WERI-Rb-1 (cell line): ENCODE measurements around the gene NGFR.

Experiments used
- DNase-seq: peaks from one replicate; pipeline ENCODE4 v3.0.0-alpha.2; 2020
- H3K27ac ChIP-seq: fragments of 250-450 bp; sonication (Bioruptor Pico); 2 replicates; pipeline ENCODE4 v1.5.1; 2020; ENCODE audit warnings: mild to moderate bottlenecking, moderate library complexity
- H3K27me3 ChIP-seq: fragments of 250-450 bp; sonication (Bioruptor Pico); 2 replicates; pipeline ENCODE4 v1.5.1; 2021; ENCODE audit warnings: mild to moderate bottlenecking, low read depth, moderate library complexity; ENCODE audit not compliant: insufficient read depth, severe bottlenecking
- H3K36me3 ChIP-seq: fragments of 250-450 bp; sonication (Bioruptor Pico); 2 replicates; pipeline ENCODE4 v1.5.1; 2020; ENCODE audit warnings: mild to moderate bottlenecking, moderate library complexity
- H3K4me3 ChIP-seq: 2 replicates; pipeline ENCODE4 v1.5.1; 2011; ENCODE audit warnings: low read depth, mild to moderate bottlenecking, control low read depth, low read length
- H3K9me3 ChIP-seq: fragments of 250-450 bp; sonication (Bioruptor Pico); 2 replicates; pipeline ENCODE4 v1.5.1; 2021; ENCODE audit warnings: mild to moderate bottlenecking, moderate library complexity; ENCODE audit not compliant: severe bottlenecking
- CTCF ChIP-seq: IDR thresholded peaks from 2 replicates; pipeline ENCODE4 v1.5.1; 2011; ENCODE audit warnings: low read depth, mild to moderate bottlenecking, control low read depth, inconsistent platforms, low read length

Gene NGFR

GRCh38 chr17:49480836-49481615 is 14.1 kb upstream of the NGFR start:
- Histone ChIP-seq H3K4me3 (no peak overlapping the region), H3K36me3 (no peaks in the 10 kb centered on the region), H3K27me3 (no peaks in the 10 kb centered on the region), H3K9me3 (no peaks in the 10 kb centered on the region), H3K27ac (no peak overlapping the region)
- no peak for TF ChIP-seq CTCF
- DNase-seq: no peak

GRCh38 chr17:49482144-49482817 is 12.8 kb upstream of the NGFR start:
- no peak for TF ChIP-seq CTCF
- H3K36me3 ChIP-seq: no peaks in the 10 kb centered on the region
- no peaks in the 10 kb centered on the region for H3K9me3 ChIP-seq
- no peak overlapping the region for H3K4me3 ChIP-seq
- no peak overlapping the region for H3K27ac ChIP-seq
- no peak for DNase-seq
- H3K27me3 ChIP-seq: no peaks in the 10 kb centered on the region

GRCh38 chr17:49483599-49484509 is 11.2 kb upstream of the NGFR start:
- Histone ChIP-seq H3K36me3 (no peaks in the 10 kb centered on the region), H3K27me3 (no peaks in the 10 kb centered on the region), H3K9me3 (no peaks in the 10 kb centered on the region), H3K27ac (peak overlapping the region; percentile 80), H3K4me3 (no peak overlapping the region)
- peak; percentile 18; the same call in 1 of the 2 replicates for TF ChIP-seq CTCF
- DNase-seq: no peak

- TF ChIP-seq CTCF: no peak
- peak overlapping the region; percentile 80 for H3K27ac ChIP-seq
- no peak overlapping the region for H3K4me3 ChIP-seq
- peak; percentile 65 for DNase-seq
- no peaks in the 10 kb centered on the region for H3K36me3 ChIP-seq
- no peaks in the 10 kb centered on the region for H3K27me3 ChIP-seq
- H3K9me3 ChIP-seq: no peaks in the 10 kb centered on the region
These were observed 10.5 kb upstream of the NGFR start for GRCh38 chr17:49484588-49484987.

- Histone ChIP-seq H3K9me3 (no peaks in the 10 kb centered on the region), H3K27ac (peak overlapping the region; percentile 80), H3K4me3 (no peak overlapping the region; the same call in 1 of the 2 replicates), H3K27me3 (no peaks in the 10 kb centered on the region), H3K36me3 (no peaks in the 10 kb centered on the region)
- TF ChIP-seq CTCF: no peak
- DNase-seq: peak; percentile 97
These were observed 9.0 kb upstream of the NGFR start for GRCh38 chr17:49486012-49486641.
